ENCODE results near the gene MEF2D.

The MEF2D gene

GRCh38 chr1:156525856-156526489, 25.4 kb upstream of the MEF2D start:
- TF ChIP-seq CTCF (conservative IDR thresholded peaks at IDR 0.05; ENCODE audit: low read depth, low read length): no peak
- no peak for DNase-seq (ENCODE audit: low read depth)
- H3K4me3 ChIP-seq (ENCODE audit: low read depth, low read length): no peak overlapping the region

GRCh38 chr1:156525071-156525501, 24.5 kb upstream of the MEF2D start:
- no peak overlapping the region for H3K4me3 ChIP-seq (ENCODE audit: low read depth, low read length)
- DNase-seq (ENCODE audit: low read depth): no peak
- no peak for TF ChIP-seq CTCF (conservative IDR thresholded peaks at IDR 0.05; ENCODE audit: low read depth, low read length)

GRCh38 chr1:156524481-156524869, 23.9 kb upstream of the MEF2D start:
- no peak for TF ChIP-seq CTCF (conservative IDR thresholded peaks at IDR 0.05; ENCODE audit: low read depth, low read length)
- no peak for DNase-seq (ENCODE audit: low read depth)
- no peak overlapping the region for H3K4me3 ChIP-seq (ENCODE audit: low read depth, low read length)

GRCh38 chr1:156523801-156524480, 23.4 kb upstream of the MEF2D start:
- DNase-seq (ENCODE audit: low read depth): no peak
- TF ChIP-seq CTCF (conservative IDR thresholded peaks at IDR 0.05; ENCODE audit: low read depth, low read length): no peak
- H3K4me3 ChIP-seq (ENCODE audit: low read depth, low read length): no peak overlapping the region

GRCh38 chr1:156522443-156522970, 21.9 kb upstream of the MEF2D start:
- no peak overlapping the region for H3K4me3 ChIP-seq (ENCODE audit: low read depth, low read length)
- no peak for TF ChIP-seq CTCF (conservative IDR thresholded peaks at IDR 0.05; ENCODE audit: low read depth, low read length)

GRCh38 chr1:156517748-156518147, 17.2 kb upstream of the MEF2D start:
- DNase-seq (ENCODE audit: low read depth): no peak
- TF ChIP-seq CTCF (conservative IDR thresholded peaks at IDR 0.05; ENCODE audit: low read depth, low read length): no peak
- no peak overlapping the region for H3K4me3 ChIP-seq (ENCODE audit: low read depth, low read length)

More at GRCh38 chr1:156522443-156522970, 21.9 kb upstream of the MEF2D start:
- no peak for DNase-seq (ENCODE audit: low read depth)

Measured in choroid plexus epithelial cell (primary cell).